B cell (primary cell): ENCODE measurements around the gene HOXB1.

Source experiments
- CTCF ChIP-seq: fragments of 200-600 bp; IDR thresholded peaks from one replicate; pipeline ENCODE4 v1.8.0; 2022; ENCODE audit warnings: antibody characterized with exemption, mild to moderate bottlenecking
- EZH2 ChIP-seq: IDR thresholded peaks from 2 replicates; pipeline ENCODE4 v1.6.1; 2012; ENCODE audit warnings: borderline replicate concordance, low read depth, mild to moderate bottlenecking, moderate library complexity, low read length; ENCODE audit not compliant: insufficient read depth, poor library complexity, severe bottlenecking

DNA sequence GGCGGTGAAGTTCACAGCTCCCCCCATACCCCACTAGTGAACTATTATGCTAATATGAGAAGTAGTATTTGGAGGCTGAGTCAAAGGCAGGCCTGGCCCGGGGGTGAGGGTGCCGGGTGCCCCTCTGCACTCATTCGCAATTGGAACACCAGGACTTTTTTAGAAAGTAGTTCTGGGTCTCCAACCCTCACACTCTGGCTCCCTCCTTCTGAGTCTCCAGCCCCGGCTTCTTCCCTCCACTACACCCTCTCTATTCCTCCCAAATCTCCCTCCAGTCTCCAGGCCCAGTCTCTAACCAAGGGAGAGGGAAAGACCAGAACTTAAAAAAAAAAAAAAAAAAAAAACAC is 25.4 kb upstream of the HOXB1 start:
- no peak for TF ChIP-seq CTCF
- TF ChIP-seq EZH2 = no peak
